Prostate gland (tissue), 2 donors: ENCODE results near the gene IGFL2. TPM values are rescaled to one million over a fixed set of nuclear protein-coding genes. Genes with fewer than 3 reads are reported as not detected.
"Not testable (repeated sequence)": the region's sequence is repeated elsewhere in the genome, so short reads cannot be mapped to it uniquely, and the experiment has no call there.

Experiments used
- DNase-seq: peaks from one replicate; pipeline ENCODE4 v3.0.0-alpha.2; 2019; ENCODE audit warnings: low spot score
- H3K27ac ChIP-seq, 2 donors: fragments of 200-600 bp; sonication (generic); 2 replicates each; pipeline ENCODE4 v1.5.1; 2017 to 2019
- H3K27me3 ChIP-seq: fragments of 200-600 bp; sonication (generic); replicated peaks from 2 replicates; pipeline ENCODE4 v1.5.1; 2019; ENCODE audit not compliant: insufficient read depth
- H3K36me3 ChIP-seq, 2 donors: fragments of 200-600 bp; sonication (generic); 1 replicate in 1 of 2; 2 replicates in 1 of 2; pipeline versions ENCODE4 v1.5.1 to v1.8.1; 2017 to 2019
- H3K4me1 ChIP-seq: fragments of 200-600 bp; sonication (generic); replicated peaks from 2 replicates; pipeline ENCODE4 v1.5.1; 2019
- H3K4me3 ChIP-seq, 2 donors: fragments of 200-600 bp; sonication (generic); 2 replicates each; pipeline ENCODE4 v1.5.1; 2017 to 2019
- H3K9me3 ChIP-seq: fragments of 200-600 bp; sonication (generic); 2 replicates; pipeline ENCODE4 v1.5.1; 2017
- POLR2A ChIP-seq: fragments of 450-650 bp; IDR thresholded peaks from one replicate; pipeline ENCODE4 v1.6.1; 2016; ENCODE audit warnings: antibody characterized with exemption, mild to moderate bottlenecking
- POLR2AphosphoS5 ChIP-seq: sonication (generic); formaldehyde crosslinking; IDR thresholded peaks from one replicate; pipeline ENCODE4 v1.6.1; 2017; ENCODE audit warnings: antibody characterized with exemption
- WGBS: methylation state at CpG from one replicate; pipeline ENCODE4 v1.1.5; 2018; 5-methylcytosine and 5-hydroxymethylcytosine counted together
- intact Hi-C: fragments of 100-400 bp; cut with DNase I; formaldehyde crosslinking; loops from one replicate; pipeline ENCODE4 v1.14.2; 2022
- total RNA-seq, 2 donors: library from RNA; depleted of rRNA; stranded (reverse); fragments of >200 nt; gene quantifications; one replicate each; pipeline ENCODE4 v1.1.0, GENCODE V29; 2016
- TF ChIP-seq, protein P1 (sequence below), 4 experiments: fragments of 200-600 bp in 2 of 4; fragments of 450-650 bp in 2 of 4; sonication (generic) in 2 of 4; IDR thresholded peaks; 1 replicate in 3 of 4; 2 replicates in 1 of 4; pipeline ENCODE4 v1.5.1; 2016 to 2019; ENCODE audit warnings: antibody characterized with exemption in 4 of 4, mild to moderate bottlenecking in 2 of 4, moderate library complexity in 2 of 4

IGFL2 gene
- total RNA-seq, 2 donors from 2014 or later, result 2.7 TPM; not detected in 1

DNA sequence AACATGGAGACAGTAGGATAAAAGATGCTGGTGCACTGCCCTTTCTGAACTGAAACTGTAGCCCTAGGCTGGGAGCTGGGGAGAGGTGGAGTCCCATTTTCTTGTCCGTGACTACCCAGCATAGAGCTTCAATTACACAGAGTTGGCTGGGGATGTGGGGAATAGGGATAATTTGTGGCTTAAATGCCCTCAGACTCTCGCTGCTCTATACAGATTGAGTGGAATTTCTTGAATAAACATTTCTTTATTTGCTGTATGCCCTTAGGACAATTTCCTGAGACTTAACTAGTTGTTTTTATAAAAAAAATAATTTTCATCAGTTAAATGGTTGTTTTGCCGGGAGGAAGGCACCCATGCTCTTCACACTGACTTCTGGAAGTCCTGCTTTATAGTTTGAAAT is 7.2 kb downstream of the IGFL2 start:
- Histone ChIP-seq H3K27ac (no peak overlapping the region), H3K27me3 (no peaks in the 10 kb centered on the region), H3K9me3 (no peaks in the 10 kb centered on the region), H3K4me3 (no peak overlapping the region), H3K36me3 (no peaks in the 10 kb centered on the region), H3K4me1 (no peaks in the 10 kb centered on the region)
- DNase-seq, result no peak
- WGBS, result 45% methylated on average over 3 of the region's 3 CpGs
- TF ChIP-seq, protein P1, sequence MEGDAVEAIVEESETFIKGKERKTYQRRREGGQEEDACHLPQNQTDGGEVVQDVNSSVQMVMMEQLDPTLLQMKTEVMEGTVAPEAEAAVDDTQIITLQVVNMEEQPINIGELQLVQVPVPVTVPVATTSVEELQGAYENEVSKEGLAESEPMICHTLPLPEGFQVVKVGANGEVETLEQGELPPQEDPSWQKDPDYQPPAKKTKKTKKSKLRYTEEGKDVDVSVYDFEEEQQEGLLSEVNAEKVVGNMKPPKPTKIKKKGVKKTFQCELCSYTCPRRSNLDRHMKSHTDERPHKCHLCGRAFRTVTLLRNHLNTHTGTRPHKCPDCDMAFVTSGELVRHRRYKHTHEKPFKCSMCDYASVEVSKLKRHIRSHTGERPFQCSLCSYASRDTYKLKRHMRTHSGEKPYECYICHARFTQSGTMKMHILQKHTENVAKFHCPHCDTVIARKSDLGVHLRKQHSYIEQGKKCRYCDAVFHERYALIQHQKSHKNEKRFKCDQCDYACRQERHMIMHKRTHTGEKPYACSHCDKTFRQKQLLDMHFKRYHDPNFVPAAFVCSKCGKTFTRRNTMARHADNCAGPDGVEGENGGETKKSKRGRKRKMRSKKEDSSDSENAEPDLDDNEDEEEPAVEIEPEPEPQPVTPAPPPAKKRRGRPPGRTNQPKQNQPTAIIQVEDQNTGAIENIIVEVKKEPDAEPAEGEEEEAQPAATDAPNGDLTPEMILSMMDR (IDR thresholded peaks at IDR 0.05), result no peak
- TF ChIP-seq POLR2A (no peak), POLR2AphosphoS5 (no peak)
- intact Hi-C loops, result no loop called here

DNA sequence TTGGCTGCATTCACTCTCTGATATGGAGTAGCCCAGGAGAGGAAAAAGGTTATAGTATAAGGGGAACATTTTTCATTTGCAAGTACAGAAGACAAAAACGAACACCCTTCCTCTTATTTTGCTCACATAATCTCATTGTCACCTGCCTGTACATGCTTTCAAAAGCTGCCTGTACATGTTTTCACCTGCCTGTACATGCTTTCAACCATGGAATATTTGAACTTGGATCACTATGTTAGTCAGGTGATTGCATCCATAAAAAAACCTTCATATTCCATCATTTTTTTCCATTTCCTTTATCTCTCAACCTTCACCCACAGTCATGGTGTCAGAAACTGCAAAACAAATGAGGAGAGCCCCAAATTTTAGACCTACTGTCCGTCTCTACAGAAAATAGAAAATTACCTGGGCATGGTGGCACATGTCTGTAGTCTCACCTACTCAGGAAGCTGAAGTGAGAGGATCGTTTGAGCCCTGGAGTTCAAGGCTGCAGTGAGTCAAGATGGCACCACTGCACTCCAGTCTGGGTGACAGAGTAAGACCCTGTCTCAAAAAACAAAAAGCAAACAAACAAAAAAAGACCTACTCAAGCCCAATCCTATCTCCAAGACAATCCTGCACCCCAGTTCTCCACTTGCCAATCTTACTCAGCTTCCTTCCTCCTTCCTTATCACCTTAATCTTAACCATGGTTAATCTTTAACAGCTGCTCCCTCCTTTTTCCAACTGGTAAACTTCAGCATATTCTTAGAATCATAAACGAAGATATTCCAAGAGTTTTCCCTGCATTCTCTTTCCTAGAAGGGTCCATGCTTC is 11.6 kb downstream of the IGFL2 start:
- Histone ChIP-seq H3K36me3 (no peaks in the 10 kb centered on the region), H3K4me3 (no peak overlapping the region), H3K27ac (no peak overlapping the region), H3K4me1 (no peaks in the 10 kb centered on the region), H3K27me3 (no peaks in the 10 kb centered on the region), H3K9me3 (no peaks in the 10 kb centered on the region)
- TF ChIP-seq, protein P1 (IDR thresholded peaks at IDR 0.05), result no peak
- no peak for TF ChIP-seq POLR2A
- TF ChIP-seq POLR2AphosphoS5, result no peak
- WGBS, result 42% methylated on average over 4 of the region's 4 CpGs
- DNase-seq, result no peak
- intact Hi-C loops, result no loop called here

DNA sequence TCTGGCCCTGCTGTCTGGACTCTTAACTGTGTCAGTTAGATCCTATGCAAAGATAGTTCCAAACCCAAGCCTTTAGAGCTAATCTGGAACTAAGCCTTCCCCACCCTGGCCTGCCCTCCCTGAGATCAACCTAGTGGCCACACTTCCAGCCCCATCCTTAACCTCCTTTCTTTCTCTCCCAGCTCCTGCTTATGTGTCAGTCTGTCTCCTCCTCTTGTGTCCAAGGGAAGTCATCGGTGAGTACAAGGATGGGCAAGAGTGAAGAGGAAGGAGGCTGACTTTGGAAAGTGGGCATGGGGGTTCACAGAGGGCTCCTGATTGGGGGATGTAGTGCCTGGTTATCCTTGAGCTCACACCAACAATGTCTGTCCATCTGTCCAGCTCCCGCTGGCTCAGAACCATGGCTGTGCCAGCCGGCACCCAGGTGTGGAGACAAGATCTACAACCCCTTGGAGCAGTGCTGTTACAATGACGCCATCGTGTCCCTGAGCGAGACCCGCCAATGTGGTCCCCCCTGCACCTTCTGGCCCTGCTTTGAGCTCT is 12.3 kb downstream of the IGFL2 start:
- 96% methylated on average over 7 of the region's 7 CpGs for WGBS
- H3K4me3 ChIP-seq, result no peak overlapping the region
- H3K9me3 ChIP-seq, result no peaks in the 10 kb centered on the region
- H3K4me1 ChIP-seq, result no peaks in the 10 kb centered on the region
- no peaks in the 10 kb centered on the region for H3K36me3 ChIP-seq
- H3K27me3 ChIP-seq, result no peaks in the 10 kb centered on the region
- intact Hi-C loops, result no loop called here
- no peak for DNase-seq
- TF ChIP-seq POLR2AphosphoS5 (no peak), POLR2A (no peak)
- TF ChIP-seq, protein P1 (IDR thresholded peaks at IDR 0.05), result no peak
- no peak overlapping the region for H3K27ac ChIP-seq

DNA sequence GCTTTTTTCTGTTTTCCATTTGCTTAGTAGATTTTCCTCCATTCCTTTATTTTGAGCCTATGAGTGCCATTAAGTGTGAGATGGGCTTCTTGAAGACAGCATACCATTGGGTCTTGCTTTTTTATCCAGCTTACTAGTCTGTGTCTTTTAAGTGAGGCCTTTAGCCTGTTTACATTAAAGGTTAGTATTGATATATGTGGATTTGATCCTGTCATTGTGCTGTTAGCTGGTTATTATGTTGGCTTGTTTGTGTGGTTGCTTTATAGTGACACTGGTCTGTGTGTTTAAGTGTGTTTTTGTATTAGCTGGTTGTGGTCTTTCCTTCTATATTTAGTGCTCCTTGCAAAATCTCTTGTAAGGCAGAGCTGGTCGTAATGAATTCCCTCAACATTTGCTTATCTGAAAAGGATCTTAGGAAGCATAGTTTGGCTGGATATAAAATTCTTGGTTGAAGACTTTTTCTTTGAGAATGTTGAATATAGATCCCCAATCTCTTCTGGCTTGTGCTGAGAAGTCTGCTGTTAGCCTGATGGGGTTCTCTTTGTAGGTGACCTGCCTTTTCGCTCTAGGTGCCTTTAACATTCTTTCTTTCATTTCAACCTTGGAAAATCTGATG is 13.7 kb downstream of the IGFL2 start:
- DNase-seq, H3K27me3 ChIP-seq, H3K4me3 ChIP-seq, intact Hi-C loops, H3K36me3 ChIP-seq, H3K4me1 ChIP-seq, H3K27ac ChIP-seq, H3K9me3 ChIP-seq: not testable (repeated sequence)
- 71% methylated on average over 2 of the region's 2 CpGs for WGBS

DNA sequence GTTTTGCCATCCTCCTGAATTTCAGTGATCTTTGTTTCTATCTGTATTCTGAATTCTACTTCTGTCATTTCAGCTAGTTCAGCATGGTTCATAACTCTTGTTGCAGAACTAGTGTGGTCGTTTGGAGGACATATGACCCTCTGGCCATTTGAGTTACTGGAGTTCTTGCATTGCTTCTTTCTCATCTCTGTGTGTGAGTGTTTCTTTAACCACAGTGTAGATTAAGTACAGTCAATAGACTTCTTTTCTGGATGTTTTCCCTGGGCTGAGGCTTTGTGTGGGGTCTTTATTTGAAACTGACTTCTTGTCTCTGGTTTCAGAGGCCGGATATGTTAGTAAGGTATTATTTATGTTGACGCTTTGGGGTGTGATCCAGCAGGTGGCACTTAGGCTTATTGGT is 14.7 kb downstream of the IGFL2 start:
- Histone ChIP-seq H3K4me1 (no peaks in the 10 kb centered on the region), H3K36me3 (no peaks in the 10 kb centered on the region), H3K27me3 (no peaks in the 10 kb centered on the region), H3K27ac (no peak overlapping the region), H3K4me3 (no peak overlapping the region), H3K9me3 (no peaks in the 10 kb centered on the region)
- 59% methylated on average over 3 of the region's 3 CpGs for WGBS
- TF ChIP-seq, protein P1 (IDR thresholded peaks at IDR 0.05), result no peak
- no peak for TF ChIP-seq POLR2A
- no peak for TF ChIP-seq POLR2AphosphoS5
- intact Hi-C loops, result no loop called here
- DNase-seq, result no peak
